NCI-H69 (cell line): ENCODE data around the gene PASD1.

Experiments used
- DNase-seq: peaks from one replicate; lab custom pipeline; 2025; lab: John Stamatoyannopoulos, UW

Gene PASD1

DNA sequence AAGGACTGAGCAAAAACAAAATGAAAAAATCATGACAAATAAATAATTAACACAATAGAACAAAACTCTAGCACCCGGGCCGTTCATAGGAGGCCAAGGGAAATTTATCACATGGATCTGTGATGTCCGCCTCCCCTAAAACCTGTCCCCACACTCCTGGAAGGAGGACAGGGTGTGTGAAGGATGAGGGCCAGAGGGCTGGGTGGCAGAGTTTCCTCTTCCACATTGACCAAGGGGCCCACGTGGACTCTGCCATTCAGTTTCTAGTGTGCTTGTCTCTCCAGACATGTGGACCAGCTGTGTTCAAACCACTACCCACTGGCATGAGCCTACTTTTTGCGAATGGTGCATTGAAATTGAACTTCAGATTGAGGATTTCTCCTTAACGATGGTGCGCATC lies 138.1 kb downstream of the PASD1 start:
- no peak for DNase-seq

DNA sequence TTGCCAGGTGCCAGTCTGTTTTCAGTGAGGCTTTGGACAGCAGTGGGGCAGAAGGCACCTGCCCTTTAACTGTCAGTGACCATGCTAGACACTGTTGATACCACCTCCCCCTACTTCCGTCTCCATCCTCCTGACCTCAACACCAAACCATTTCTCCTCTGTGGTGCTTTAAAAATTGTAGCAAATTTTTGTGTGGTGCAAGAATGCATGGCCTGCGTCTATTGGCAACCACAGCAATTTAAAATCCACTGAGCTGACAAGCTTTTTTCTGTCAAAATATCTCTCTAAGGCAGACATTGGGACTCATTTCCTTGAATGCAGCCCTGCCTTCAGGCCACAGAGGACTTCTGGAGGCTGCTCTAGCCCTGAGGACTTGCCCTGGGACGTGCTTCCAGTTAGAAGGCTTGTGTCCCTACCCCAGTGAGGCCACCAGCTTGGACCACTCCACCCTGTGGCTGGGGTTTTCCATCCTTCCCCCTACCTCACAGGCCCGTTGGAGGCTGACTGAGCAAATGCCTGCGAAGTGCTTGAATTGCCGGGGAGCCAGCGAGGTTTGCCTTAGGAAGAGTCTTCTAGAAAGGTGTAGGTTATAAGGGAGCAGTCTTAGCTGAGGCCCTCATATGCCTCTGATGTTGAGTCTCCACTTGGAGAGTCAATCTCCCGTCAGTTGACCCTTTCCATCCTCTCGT lies 138.7 kb downstream of the PASD1 start:
- no peak for DNase-seq

DNA sequence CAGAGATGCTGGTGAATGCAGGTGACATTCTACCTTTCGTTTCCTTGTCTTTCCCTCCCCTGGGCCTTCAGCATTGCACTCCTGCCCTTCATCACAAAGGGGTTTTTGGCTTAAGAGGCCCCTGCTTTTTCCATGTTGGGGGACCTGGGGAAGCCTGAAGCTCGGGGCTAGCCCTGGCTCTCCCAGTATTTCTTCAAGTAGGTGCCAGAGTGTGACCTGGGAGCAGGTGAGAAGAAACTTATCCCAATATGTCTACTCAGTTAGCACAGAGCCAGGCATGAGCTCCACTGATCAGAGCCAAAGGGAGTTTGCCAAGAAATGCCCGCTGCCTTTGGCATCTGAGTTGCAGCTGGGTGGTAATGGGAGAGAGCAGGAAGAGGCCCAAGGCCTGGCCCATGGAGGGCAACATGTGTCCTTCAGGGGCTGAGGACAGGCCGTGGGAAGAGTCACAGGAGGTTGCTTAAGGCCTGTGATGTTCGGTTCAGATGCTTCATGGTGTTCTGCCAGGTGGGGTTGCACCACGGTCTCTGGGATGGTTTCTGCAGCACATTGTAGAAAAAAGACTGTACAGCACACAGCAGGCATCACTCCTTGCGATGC lies 139.4 kb downstream of the PASD1 start:
- no peak for DNase-seq

DNA sequence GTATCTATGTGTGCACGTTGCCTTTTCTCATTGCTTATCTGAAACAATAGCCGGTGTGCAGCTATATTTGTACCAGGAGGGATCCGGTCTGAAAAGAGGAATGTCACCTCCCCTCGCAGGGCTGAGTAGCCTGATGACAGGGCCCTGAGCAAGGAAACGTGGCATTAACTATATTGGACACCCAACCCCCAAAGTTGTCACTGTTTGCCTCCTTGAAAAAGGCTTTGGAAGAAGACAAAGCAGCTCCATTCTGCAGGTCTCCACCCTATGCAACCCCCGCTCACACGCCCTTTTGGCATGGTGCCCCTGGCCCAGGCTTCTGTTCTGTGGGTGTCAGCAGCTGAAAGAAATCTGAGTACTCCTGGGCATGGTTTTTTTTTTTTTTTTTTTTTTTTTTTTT lies 140.0 kb downstream of the PASD1 start:
- DNase-seq, result peak; percentile 2

DNA sequence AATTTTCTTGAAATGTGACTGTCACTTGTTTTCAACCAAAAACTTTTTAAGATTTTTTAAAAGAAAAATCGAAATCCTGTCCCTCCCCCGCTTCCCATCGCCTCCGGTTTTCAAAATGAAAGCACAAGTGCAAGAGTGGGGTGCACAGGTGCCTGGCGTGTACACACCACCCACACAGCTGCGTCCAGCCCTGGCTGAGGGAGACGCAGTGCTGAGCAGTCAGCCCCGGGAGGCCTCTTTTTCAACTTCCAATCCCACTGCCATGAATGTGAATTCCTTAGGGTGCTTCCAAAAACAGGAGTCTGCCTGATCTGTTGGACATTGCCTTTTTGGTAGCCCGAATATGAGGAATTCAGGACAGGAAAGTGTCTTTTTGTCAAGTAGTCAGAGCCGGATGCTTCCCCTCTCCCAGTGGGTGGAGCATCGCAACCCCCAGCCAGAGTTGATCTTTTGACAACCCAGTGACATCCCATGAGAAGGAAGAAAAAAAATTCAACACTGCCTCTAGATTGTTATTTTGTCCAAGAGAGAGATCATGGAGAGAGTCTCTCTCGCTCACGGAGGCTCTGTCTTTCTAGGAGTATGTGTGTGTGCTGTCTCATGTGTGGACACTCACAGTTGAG lies 140.7 kb downstream of the PASD1 start:
- no peak for DNase-seq

DNA sequence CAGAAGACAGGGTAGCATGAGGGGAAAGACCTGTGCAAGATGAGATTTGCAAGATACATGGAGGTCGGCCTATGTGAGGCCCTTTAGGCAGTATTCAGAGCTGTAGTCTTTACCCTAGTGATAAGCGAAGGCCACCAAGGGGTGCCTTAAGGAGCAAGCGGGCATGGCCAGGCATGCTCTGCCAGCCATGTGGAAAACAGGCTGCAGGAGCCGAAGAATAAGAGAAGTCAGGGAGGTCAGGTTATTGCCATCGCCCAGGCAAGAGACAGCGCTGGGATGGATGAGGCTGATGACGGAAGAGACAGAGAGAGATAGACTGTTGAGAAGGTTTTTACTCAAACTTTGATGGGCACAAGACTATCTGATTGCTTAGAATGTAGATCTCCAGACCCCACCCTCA lies 145.3 kb downstream of the PASD1 start:
- no peak for DNase-seq

DNA sequence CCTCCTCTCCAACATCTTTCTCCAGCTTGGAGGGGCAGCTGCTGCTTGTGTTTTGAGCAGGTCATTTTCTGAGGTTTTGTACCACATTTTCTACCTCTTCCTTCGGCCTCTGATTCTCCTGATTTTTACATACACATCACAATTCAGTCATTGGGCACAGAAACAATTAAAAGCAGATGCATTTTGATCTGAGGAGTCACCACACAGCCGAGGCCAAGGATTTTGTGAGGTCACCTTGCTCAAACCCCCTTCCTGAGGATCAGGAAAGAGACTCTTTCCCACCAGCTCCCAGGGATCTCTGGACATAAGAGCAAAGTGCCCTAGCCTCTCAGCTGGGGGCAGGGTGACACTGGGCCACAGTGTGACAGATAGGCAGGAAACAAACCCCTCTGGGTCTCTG lies 147.0 kb downstream of the PASD1 start:
- no peak for DNase-seq

DNA sequence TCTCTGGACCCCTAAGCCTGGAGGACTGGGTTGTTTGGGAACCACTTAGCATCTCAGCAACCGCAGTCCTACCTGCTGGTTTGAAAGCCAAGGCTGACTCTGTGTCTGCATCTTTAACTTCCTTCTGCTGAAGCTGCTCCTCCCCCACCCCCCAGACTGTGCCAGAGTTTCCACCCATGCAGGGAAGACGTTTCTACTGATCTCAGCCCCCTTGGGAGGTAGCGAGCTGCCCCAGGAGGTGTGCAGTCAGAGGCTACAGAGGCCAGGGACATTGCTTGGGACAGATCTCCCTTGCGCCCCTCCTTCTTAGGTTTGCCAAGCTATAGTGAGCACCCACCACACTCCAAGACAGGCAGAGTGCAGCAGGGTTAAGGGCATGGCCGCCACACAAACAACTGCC lies 147.7 kb downstream of the PASD1 start:
- DNase-seq, result no peak

DNA sequence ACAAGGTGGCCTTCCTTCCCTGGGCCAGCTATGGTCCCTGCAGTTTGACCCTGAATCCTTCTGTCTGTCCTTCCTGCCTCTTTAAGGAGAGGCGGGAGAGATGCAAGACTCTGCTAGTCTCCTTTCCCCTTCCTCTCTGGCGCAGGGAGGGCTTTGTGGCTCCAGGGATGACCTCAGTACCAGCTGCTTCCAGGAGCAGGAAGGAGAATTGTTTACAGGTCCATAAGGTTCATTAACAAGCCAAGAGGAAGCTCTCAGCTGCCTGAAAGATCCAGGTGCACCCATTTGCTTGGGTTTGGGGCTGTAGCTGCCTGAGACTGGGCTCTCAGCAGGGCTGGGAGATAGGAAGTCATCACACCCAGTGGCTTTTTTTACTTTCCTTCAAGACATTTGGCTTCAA lies 148.3 kb downstream of the PASD1 start:
- peak; percentile 0 for DNase-seq

DNA sequence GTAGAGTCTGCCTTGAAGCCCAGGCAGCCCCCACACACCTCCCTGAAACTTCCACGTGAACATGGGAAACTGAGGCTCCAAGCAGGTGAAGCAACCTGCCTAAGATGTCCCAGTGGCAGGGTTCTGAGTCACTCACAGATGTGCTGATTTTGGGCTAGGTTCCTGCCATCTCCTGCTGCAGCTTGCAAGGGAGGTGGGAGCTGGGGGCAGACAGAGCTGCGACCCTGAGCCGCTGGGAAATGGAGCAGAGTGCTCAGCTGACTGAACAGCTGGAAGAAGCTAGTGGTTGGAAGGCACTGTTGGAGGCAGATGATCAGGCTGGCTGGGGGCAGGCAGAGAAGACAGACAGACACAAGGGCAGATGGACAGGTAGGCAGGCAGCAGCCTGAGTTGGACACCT lies 148.8 kb downstream of the PASD1 start:
- no peak for DNase-seq

DNA sequence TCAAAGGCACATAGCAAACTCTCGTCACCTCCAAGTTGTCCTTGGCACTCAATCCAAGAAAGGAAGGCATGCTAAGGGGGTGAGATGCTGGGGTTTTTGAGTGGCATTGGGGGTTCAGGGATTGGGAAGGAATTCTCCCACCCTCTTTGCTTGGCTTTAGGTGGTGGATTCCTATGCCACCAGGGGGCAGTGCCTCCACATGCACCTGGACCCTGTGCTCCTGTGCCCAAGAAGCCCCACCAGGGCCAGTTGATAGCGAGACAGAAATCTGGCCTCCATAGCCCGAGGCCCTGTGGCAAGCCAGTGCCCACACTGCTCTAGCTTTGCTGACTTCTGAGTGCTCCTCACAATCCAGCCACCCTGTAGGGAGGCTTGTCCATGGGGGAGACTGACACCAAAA lies 150.4 kb downstream of the PASD1 start:
- DNase-seq, result peak; percentile 10

DNA sequence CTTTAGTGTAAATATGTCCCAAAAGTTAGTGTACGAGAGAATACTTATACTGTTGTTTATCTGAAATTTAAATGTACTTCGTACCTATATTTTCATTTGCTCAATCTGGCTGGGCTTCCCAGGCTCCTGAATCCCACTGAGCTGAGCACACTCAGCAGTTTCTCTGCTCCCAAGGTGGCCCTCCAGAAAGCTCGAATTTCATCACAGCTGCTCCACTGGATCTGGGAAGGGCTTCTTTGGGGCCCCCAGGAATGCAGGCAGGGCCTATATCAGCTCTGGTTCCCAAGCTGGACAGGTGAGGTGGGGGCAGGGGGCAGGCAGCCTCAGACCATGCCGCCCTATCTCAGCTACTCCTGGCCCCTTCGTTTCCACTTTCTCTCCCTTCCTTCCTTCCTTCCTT lies 150.9 kb downstream of the PASD1 start:
- no peak for DNase-seq

DNA sequence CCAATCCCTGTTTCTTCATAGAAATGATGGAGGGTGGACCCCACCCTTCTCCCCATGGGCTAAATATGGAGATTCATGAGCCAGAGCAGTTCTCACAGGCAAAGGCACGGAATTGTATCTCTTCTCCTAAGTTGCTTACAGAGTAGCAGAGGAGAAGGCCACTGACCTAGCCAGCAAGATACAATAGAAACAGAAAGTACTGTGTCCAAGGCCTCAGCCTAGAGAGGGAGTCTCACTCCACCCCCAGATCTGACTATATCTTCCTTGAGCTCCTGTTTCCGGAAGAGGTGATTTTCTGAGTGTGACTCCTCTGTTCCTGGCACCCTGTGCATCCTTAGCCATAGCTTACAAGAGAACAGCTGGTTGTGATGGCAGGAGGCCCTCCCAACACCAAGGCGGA lies 152.3 kb downstream of the PASD1 start, which contains the start of gene FATE1:
FATE1 (plus strand) TSS at position 284 of the 400 bp plus-strand sequence; CDS start at position 369, 85 bp downstream.
- DNase-seq, result no peak

DNA sequence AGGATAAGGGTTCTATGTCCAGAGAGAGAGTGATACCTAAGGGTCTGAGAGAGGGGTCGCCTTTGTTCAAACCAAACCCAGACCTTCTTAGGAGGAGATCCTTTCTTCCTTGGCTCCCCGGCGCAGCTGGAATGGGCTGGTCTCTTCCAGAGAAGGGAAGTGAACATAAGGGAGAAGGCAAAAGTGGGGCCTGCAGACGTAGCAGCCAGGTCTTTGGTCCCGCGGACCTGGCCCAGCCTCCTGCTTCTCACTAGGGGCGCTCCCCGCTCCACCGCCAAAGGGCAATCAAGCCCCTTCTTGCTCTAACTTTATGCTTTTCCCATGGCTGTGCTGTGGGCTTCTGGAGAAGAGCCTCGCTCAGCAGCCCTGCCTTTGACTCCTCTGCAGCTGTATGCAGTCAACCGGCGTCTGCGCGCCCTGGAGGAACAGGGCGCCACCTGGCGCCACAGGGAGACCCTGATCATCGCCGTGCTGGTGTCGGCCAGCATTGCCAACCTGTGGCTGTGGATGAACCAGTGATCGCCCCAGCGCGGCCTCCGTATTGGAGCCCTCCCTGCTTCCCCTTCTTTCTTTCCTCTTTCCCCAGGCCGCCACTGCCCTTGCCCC lies 158.9 kb downstream of the PASD1 start:
- peak; percentile 10 for DNase-seq

DNA sequence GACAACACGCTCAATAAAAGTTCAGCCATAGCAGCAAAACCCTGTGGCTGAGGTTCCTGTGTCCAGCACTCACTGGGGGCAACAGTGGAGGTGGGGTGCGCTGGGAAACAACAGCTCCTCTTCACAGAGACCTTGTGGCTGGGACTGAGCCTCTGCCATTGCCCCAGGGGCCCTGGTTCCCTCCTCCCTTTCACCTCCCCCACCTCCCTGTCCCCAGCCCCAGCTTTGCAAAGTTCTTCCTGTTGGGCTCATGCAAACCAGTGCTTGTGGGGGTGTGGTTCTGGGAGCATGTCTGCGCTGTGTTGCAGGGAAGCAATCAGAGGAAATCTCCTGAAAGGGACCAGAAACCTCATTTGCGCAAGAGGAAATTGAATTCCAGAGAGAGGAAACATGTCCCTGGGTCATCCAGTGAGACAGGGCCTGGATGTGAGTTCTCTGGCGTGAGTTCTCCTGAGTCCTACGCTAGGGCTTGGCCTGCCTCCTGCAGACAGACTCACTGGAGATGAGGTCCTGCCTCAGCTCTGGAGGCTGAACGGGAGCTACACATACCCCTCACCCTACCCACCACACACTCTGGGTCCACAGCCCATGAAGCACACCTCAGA lies 159.8 kb downstream of the PASD1 start:
- DNase-seq, result no peak

DNA sequence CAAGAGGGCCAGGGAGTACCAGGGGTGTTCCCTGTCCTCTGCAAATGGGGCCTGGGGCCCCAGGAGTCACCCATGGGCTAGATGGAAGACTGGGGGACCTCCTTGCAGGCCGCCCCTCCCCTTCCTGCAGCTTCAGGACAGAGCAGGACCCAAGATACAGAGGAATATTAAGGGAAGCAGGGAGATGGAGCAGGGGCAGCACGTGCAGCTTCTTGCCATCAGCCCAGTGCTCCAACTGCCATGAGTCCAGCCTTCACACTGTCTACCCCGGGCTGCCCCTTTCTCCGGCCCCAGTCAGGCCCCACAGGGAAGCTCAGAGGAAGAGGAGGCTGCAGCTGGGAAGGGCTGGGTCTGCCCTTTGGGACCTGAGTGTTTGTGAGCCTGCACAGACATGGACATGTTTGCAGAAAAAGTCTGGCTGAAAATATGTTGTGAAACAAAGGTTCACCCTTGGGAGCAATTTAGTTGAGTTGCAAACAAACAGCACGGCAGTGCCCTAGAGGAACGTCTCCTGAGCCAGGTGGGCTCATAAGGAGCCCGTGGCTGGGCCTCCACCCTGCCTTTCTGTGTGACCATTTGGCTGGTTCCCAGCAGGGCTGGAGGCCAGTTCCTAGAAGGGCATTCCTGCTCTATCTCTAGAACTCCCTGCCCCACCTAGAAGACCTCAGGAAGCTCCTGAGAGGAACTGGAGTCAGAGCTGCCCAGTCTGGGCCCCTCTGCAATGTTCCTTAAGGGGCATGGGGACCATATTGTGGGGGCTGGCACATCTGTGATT lies 161.3 kb downstream of the PASD1 start:
- no peak for DNase-seq

DNA sequence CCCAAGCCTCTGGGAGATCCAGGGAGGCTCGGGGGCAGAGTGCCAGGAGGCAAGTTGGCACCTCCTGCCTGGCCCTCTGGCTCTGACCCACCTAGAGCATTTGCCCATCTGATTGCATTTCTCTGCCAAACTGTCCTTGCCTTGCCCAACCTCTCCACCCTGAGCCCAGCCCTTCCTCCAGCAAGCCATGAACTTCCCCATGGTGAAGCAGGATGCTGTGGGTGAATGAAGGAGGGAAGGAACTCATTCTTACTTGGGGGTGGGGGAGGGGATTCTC lies 161.8 kb downstream of the PASD1 start:
- no peak for DNase-seq
